Activated CD4-positive, alpha-beta T cell treated with anti-CD3 and anti-CD28 coated beads, Interleukin-2, Interleukin-6, amounts not matched to agents 100 ng/mL and 50 ng/mL, durations not matched to agents 16 hours and 8 hours (primary cell): ENCODE data around the gene SPTB.
A peak's percentile ranks its signal among the peaks of the same experiment; 100 is the strongest.

Experiments
- DNase-seq: peaks from one replicate; pipeline ENCODE4 v3.0.0-alpha.2; 2020

Gene SPTB

GRCh38 chr14:64723691-64724577, 155.8 kb downstream of the SPTB start:
- DNase-seq: peak; percentile 28

GRCh38 chr14:64722842-64723447, 156.8 kb downstream of the SPTB start:
- peak; percentile 13 for DNase-seq

- DNase-seq: no peak
Observed at GRCh38 chr14:64721899-64722298, 157.8 kb downstream of the SPTB start.

- DNase-seq: no peak
Observed at GRCh38 chr14:64721391-64721791, 158.3 kb downstream of the SPTB start.

- DNase-seq: no peak
Observed at GRCh38 chr14:64720131-64720576, 159.6 kb downstream of the SPTB start.

- DNase-seq: no peak
Observed at GRCh38 chr14:64719601-64720000, 160.1 kb downstream of the SPTB start.

GRCh38 chr14:64718762-64719161, 160.9 kb downstream of the SPTB start:
- no peak for DNase-seq

- no peak for DNase-seq
Observed at GRCh38 chr14:64717870-64718269, 161.8 kb downstream of the SPTB start.

GRCh38 chr14:64715628-64716412, 163.9 kb downstream of the SPTB start:
- DNase-seq: no peak

GRCh38 chr14:64715146-64715627, 164.5 kb downstream of the SPTB start:
- no peak for DNase-seq

- DNase-seq: no peak
Observed at GRCh38 chr14:64714432-64715025, 165.2 kb downstream of the SPTB start.

GRCh38 chr14:64713677-64714076, 166.0 kb downstream of the SPTB start:
- DNase-seq: no peak

- no peak for DNase-seq
Observed at GRCh38 chr14:64711039-64711438, 168.7 kb downstream of the SPTB start.

GRCh38 chr14:64709126-64709525, 170.6 kb downstream of the SPTB start:
- DNase-seq: no peak

- peak; percentile 30 for DNase-seq
Observed at GRCh38 chr14:64708148-64709004, 171.3 kb downstream of the SPTB start.

GRCh38 chr14:64707661-64708060, 172.0 kb downstream of the SPTB start:
- peak; percentile 21 for DNase-seq

- no peak for DNase-seq
Observed at GRCh38 chr14:64706593-64707193, 173.0 kb downstream of the SPTB start.

GRCh38 chr14:64706119-64706592, 173.6 kb downstream of the SPTB start:
- no peak for DNase-seq

- DNase-seq: no peak
Observed at GRCh38 chr14:64705381-64706118, 174.2 kb downstream of the SPTB start.

- no peak for DNase-seq
Observed at GRCh38 chr14:64704743-64705380, 174.8 kb downstream of the SPTB start.
